OCI-LY7 (cell line): ENCODE measurements around the gene EPHA6. TPM values are rescaled to one million over a fixed set of nuclear protein-coding genes. Genes with fewer than 3 reads are reported as not detected.

Experiments used
- BruUV-seq: library from RNA; stranded (reverse); fragments of 400-500 nt; replicated peaks from 2 replicates; lab custom pipeline; 2021; lab: Mats Ljungman, UMichigan
- CTCF ChIA-PET: fragments of 300-600 bp; sonication (Branson Sonifier 250); formaldehyde crosslinking; loops from one replicate; lab custom pipeline; 2022; ENCODE audit warnings: antibody characterized with exemption; ENCODE audit not compliant: unreplicated experiment; lab: Charles Lee
- POLR2A ChIA-PET: fragments of 300-600 bp; sonication (Branson Sonifier 250); formaldehyde crosslinking; loops from one replicate; lab custom pipeline; 2022; ENCODE audit warnings: antibody characterized with exemption; lab: Charles Lee
- DNase-seq: peaks from one replicate; pipeline ENCODE4 v3.0.0-alpha.2; 2015; ENCODE audit warnings: low spot score
- H2AFZ ChIP-seq: fragments of 200-600 bp; sonication (generic), shearing (Covaris generic); 2 replicates; pipeline ENCODE4 v1.6.1; 2014; ENCODE audit warnings: mild to moderate bottlenecking, antibody characterized with exemption, low read length, moderate library complexity
- H3K27ac ChIP-seq: fragments of 200-600 bp; sonication (generic); 2 replicates; pipeline ENCODE4 v1.5.1; 2014; ENCODE audit warnings: mixed run types, low read depth, mild to moderate bottlenecking, moderate library complexity, low read length, inconsistent platforms; ENCODE audit not compliant: poor library complexity, severe bottlenecking
- H3K36me3 ChIP-seq: fragments of 200-600 bp; sonication (generic); 2 replicates; pipeline ENCODE4 v1.6.1; 2014; ENCODE audit warnings: mild to moderate bottlenecking, antibody characterized with exemption, low read length, moderate library complexity, mixed read lengths; ENCODE audit not compliant: insufficient read depth
- H3K4me1 ChIP-seq: fragments of 200-600 bp; sonication (generic); 2 replicates; pipeline ENCODE4 v1.5.1; 2014; ENCODE audit warnings: mild to moderate bottlenecking, low read length; ENCODE audit not compliant: insufficient read depth, poor library complexity, severe bottlenecking
- H3K4me2 ChIP-seq: fragments of 200-600 bp; sonication (generic); 2 replicates; pipeline ENCODE4 v1.6.1; 2014; ENCODE audit warnings: mild to moderate bottlenecking, low read length
- H3K4me3 ChIP-seq: fragments of 200-600 bp; sonication (generic); 2 replicates; pipeline ENCODE4 v1.5.1; 2014; ENCODE audit warnings: mild to moderate bottlenecking, low read depth, low read length; ENCODE audit not compliant: poor library complexity, severe bottlenecking
- H3K79me2 ChIP-seq: fragments of 200-600 bp; sonication (generic); 2 replicates; pipeline ENCODE4 v1.6.1; 2016; ENCODE audit warnings: low read depth, mild to moderate bottlenecking, low read length, moderate library complexity, mixed read lengths; ENCODE audit not compliant: insufficient read depth
- H3K9me2 ChIP-seq: fragments of 200-600 bp; sonication (generic); 2 replicates; pipeline ENCODE4 v1.6.1; 2016; ENCODE audit warnings: mild to moderate bottlenecking, low read length, mixed read lengths; ENCODE audit not compliant: insufficient read depth
- H3K9me3 ChIP-seq: fragments of 200-600 bp; sonication (generic); 2 replicates; pipeline ENCODE4 v1.6.1; 2014; ENCODE audit warnings: mild to moderate bottlenecking, mixed run types, low read length, mixed read lengths
- H4K20me1 ChIP-seq: fragments of 200-600 bp; sonication (generic); 2 replicates; pipeline ENCODE4 v1.6.1; 2014; ENCODE audit warnings: mild to moderate bottlenecking, antibody characterized with exemption, low read length, moderate library complexity, mixed read lengths; ENCODE audit not compliant: insufficient read depth
- CTCF ChIP-seq: fragments of 200-600 bp; sonication (generic); conservative IDR thresholded peaks from 2 replicates; pipeline ENCODE4 v1.5.1; 2014; ENCODE audit warnings: mild to moderate bottlenecking, antibody characterized with exemption, low read length, moderate library complexity, mixed read lengths
- EZH2phosphoT487 ChIP-seq: fragments of 200-600 bp; sonication (generic); IDR thresholded peaks from 2 replicates; pipeline ENCODE4 v1.6.1; 2018; ENCODE audit warnings: low read depth, borderline replicate concordance, mild to moderate bottlenecking, mixed run types, antibody characterized with exemption, low read length, moderate library complexity, mixed read lengths
- intact Hi-C: fragments of 100-400 bp; cut with micrococcal nuclease; formaldehyde crosslinking; loops from one replicate; pipeline ENCODE4 v1.10.0; 2022; ENCODE audit not compliant: unreplicated experiment
- total RNA-seq, 2 experiments: library from RNA; depleted of rRNA in 1 of 2; stranded (reverse); fragments of >200 nt in 1 of 2; shearing (Covaris generic) in 1 of 2; gene quantifications; 2 replicates each; pipeline ENCODE4 v1.2.3, GENCODE V29; 2014 to 2022

The EPHA6 gene
- total RNA-seq, 2 experiments from 2014 or later = not detected

- no peak for DNase-seq
- ChIA-PET POLR2A (interaction anchor here (0.6 kb wide), 1 partner anchor 24 kb away, joined by 3 read pairs; no protein-coding TSS in a partner anchor), CTCF (no interaction called here)
- no TSS peak for BruUV-seq
- Histone ChIP-seq H3K27ac (no peak overlapping the region), H3K4me1 (no peaks in the 10 kb centered on the region), H3K36me3 (no peaks in the 10 kb centered on the region), H3K79me2 (no peaks in the 10 kb centered on the region), H3K9me2 (no peaks in the 10 kb centered on the region), H2AFZ (no peak overlapping the region), H3K4me3 (no peak overlapping the region), H3K4me2 (no peak overlapping the region), H4K20me1 (no peaks in the 10 kb centered on the region), H3K9me3 (no peaks in the 10 kb centered on the region)
- intact Hi-C loops = no loop called here
- TF ChIP-seq EZH2phosphoT487 (no peak), CTCF (no peak)
Observed at GRCh38 chr3:97692831-97693230, 878.4 kb downstream of the EPHA6 start.

- Histone ChIP-seq H3K4me1 (no peaks in the 10 kb centered on the region), H3K79me2 (no peaks in the 10 kb centered on the region), H4K20me1 (no peaks in the 10 kb centered on the region), H3K27ac (no peak overlapping the region), H3K4me2 (no peak overlapping the region), H2AFZ (no peak overlapping the region), H3K36me3 (no peaks in the 10 kb centered on the region), H3K9me3 (no peaks in the 10 kb centered on the region), H3K4me3 (no peak overlapping the region), H3K9me2 (no peaks in the 10 kb centered on the region)
- no peak for TF ChIP-seq EZH2phosphoT487
- TF ChIP-seq CTCF = no peak
- ChIA-PET CTCF (no interaction called here), POLR2A (interaction anchor here (1.3 kb wide), 1 partner anchor 12 kb away, joined by 4 read pairs; no protein-coding TSS in a partner anchor)
- no peak for DNase-seq
- no TSS peak for BruUV-seq
- intact Hi-C loops = no loop called here
Observed at GRCh38 chr3:97694876-97695275, 880.5 kb downstream of the EPHA6 start.

GRCh38 chr3:97698691-97699090 lies 884.3 kb downstream of the EPHA6 start:
- TF ChIP-seq CTCF (no peak), EZH2phosphoT487 (no peak)
- POLR2A ChIA-PET = no interaction called here

More at GRCh38 chr3:97698691-97699090, 884.3 kb downstream of the EPHA6 start:
- Histone ChIP-seq H3K9me3 (no peaks in the 10 kb centered on the region), H2AFZ (no peak overlapping the region), H3K79me2 (no peaks in the 10 kb centered on the region), H3K4me3 (no peak overlapping the region), H3K36me3 (no peaks in the 10 kb centered on the region), H3K27ac (no peak overlapping the region), H4K20me1 (no peaks in the 10 kb centered on the region), H3K9me2 (no peaks in the 10 kb centered on the region), H3K4me2 (no peak overlapping the region), H3K4me1 (no peaks in the 10 kb centered on the region)
- CTCF ChIA-PET = no interaction called here
- no TSS peak for BruUV-seq
- DNase-seq = no peak
- intact Hi-C loops = no loop called here
